ENCODE measurements around the gene CRLF1. TPM values are rescaled to one million over a fixed set of nuclear protein-coding genes. Genes with fewer than 3 reads are reported as not detected.

The CRLF1 gene
- total RNA-seq, 2 donors from 2014 or later: not detected

DNA sequence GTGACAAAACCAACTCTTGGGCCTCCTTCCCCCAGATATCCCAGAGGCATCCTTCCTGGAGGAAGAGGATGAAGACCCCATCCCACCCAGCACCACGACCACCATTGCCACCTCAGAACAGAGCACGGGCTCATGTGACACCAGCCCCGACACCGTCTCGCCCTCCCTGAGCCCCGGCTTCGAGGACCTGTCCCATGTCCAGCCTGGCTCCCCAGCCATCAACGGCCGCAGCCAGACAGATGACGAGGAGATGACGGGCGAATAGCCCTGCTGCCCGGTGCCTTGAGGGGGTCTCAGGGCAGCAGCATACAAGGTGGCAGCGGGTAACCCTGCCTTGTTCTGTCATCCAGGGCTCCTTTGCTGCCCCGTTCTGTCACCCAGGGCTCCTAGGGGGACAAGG, 38.2 kb downstream of the CRLF1 start:
- H3K36me3 Mint-ChIP-seq (ENCODE audit: low read depth): peaks cover 3% of the 10 kb centered on the region
- H3K27me3 Mint-ChIP-seq: no peaks in the 10 kb centered on the region
- DNase-seq: no peak
- ATAC-seq: no peak
- no peaks in the 10 kb centered on the region for H3K9me3 ChIP-seq (ENCODE audit: control insufficient read depth, low read length, poor library complexity, severe bottlenecking)
- peaks cover 17% of the 10 kb centered on the region for H3K4me1 Mint-ChIP-seq
- H3K27ac Mint-ChIP-seq: no peak overlapping the region
- no peak overlapping the region for H3K4me3 Mint-ChIP-seq

DNA sequence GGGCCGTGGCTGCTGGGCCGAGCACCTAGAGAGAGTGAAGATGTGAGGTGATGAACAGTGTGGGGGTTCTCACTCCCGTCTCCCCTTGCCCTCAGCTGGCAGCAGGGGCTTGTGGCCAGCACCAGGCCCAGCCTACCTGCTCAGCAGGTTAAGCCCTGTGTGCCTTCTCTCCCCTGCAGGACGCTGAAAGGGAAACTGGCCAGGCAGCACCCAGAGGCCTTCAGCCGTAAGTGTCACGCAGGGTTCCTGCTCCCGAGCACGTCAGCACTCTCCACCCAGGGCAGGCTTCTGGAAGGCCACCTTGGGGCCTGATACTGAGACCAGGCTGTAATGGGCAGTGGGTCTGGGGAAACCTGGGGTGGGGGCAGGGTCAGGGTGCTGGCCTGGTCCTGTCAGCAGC, 39.6 kb downstream of the CRLF1 start:
- peaks cover 7% of the 10 kb centered on the region for H3K4me1 Mint-ChIP-seq
- no peaks in the 10 kb centered on the region for H3K27me3 Mint-ChIP-seq
- DNase-seq (no peak), ATAC-seq (no peak)
- no peak overlapping the region for H3K27ac Mint-ChIP-seq
- H3K9me3 ChIP-seq (ENCODE audit: control insufficient read depth, low read length, poor library complexity, severe bottlenecking): no peaks in the 10 kb centered on the region
- H3K4me3 Mint-ChIP-seq: no peak overlapping the region
- peaks cover 3% of the 10 kb centered on the region for H3K36me3 Mint-ChIP-seq (ENCODE audit: low read depth)

DNA sequence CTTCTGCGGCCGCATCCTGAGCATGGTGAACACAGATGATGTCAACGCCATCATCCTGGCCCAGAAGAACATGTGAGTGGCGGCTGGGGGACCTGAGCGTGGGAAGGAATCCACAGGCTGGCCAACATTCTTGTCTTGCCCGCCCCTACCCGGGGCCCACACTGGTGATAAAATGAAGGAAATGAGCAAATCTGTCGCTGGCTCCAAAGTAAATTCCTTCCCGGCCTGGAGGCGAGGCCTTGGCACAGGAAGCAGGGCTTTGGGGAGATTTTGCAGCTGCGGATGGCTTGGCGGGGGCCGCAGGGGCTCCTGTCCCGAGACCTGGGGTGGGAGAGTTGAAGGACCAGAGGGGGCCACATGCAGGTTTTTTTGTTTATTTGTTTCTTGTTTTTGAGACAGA, 44.5 kb downstream of the CRLF1 start:
- H3K36me3 Mint-ChIP-seq (ENCODE audit: low read depth): peaks cover 3% of the 10 kb centered on the region

DNA sequence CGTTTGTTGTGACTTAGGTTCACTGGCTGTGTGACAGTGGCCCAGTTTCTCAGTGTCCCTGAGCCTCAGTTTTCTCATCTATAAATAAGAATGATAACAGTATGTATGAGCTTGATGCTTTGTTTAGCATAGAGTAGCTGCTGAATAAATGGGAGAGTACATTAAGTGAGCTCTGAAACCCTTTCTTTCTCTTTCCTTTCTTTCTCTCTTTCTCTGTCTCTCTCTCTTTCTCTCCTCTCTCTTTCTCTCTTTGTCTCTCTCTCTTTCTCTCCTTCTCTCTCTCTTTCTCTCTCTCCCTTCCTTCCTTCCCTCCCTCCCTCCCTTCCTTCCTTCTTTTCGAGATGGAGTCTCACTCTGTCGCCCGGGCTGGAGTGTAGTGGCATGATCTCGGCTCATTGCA, 46.9 kb downstream of the CRLF1 start:
- Mint-ChIP-seq H3K27ac (peak overlapping the region; percentile 61), H3K36me3 (ENCODE audit: low read depth) (peaks cover 3% of the 10 kb centered on the region), H3K27me3 (no peaks in the 10 kb centered on the region), H3K4me3 (no peak overlapping the region), H3K4me1 (peaks cover 17% of the 10 kb centered on the region)
- ATAC-seq (no peak), DNase-seq (no peak)
- no peaks in the 10 kb centered on the region for H3K9me3 ChIP-seq (ENCODE audit: control insufficient read depth, low read length, poor library complexity, severe bottlenecking)

More for the DNA sequence above, 44.5 kb downstream of the CRLF1 start:
- Mint-ChIP-seq H3K4me1 (peaks cover 17% of the 10 kb centered on the region), H3K27ac (no peak overlapping the region), H3K4me3 (no peak overlapping the region), H3K27me3 (no peaks in the 10 kb centered on the region)
- no peak for ATAC-seq
- H3K9me3 ChIP-seq (ENCODE audit: control insufficient read depth, low read length, poor library complexity, severe bottlenecking): no peaks in the 10 kb centered on the region
- DNase-seq: no peak

DNA sequence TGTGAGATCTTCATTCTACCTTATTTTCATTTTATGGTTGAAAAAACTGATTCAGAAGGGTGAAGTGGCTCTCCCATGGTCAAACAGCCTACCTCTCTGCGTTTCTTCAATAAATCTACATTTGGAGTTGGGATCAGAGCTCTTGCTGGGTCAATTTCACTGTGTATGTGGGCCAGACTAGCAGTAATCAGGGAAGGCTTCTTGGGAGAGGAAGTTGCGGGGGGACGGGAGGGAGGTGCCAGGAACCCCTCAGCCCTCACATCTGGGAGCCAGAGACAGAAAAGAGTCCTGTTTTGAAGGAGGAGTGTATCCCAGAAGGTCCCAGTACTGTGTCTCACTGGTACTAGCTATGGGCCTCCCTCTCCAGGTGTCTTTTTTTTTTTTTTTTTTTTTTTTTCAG, 48.0 kb downstream of the CRLF1 start:
- peak overlapping the region; percentile 94 for H3K27ac Mint-ChIP-seq
- H3K9me3 ChIP-seq (ENCODE audit: control insufficient read depth, low read length, poor library complexity, severe bottlenecking): no peaks in the 10 kb centered on the region
- no peaks in the 10 kb centered on the region for H3K27me3 Mint-ChIP-seq
- no peak for ATAC-seq
- peaks cover 17% of the 10 kb centered on the region for H3K4me1 Mint-ChIP-seq
- peak overlapping the region; percentile 92 for H3K4me3 Mint-ChIP-seq
- DNase-seq: no peak
- peaks cover 3% of the 10 kb centered on the region for H3K36me3 Mint-ChIP-seq (ENCODE audit: low read depth)

DNA sequence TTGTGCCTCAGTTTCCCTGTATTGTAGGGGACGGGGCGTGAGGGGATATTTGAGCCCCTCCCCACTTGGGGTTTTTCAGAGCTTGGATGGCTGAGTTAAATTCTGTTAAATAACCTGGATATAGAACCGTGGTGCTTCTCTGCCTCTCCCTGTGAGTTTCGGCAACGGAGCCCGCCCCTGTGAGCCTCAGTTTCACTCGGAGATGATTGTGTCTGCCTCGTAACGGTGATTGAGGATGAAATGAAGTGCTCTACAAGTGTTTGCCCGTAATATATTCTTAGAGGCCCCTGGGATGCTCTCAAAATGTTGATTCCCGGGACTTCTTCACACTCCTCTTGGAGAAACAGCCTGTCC, 48.4 kb downstream of the CRLF1 start:
- Mint-ChIP-seq H3K27me3 (no peaks in the 10 kb centered on the region), H3K4me1 (peaks cover 17% of the 10 kb centered on the region), H3K27ac (peak overlapping the region; percentile 94), H3K36me3 (ENCODE audit: low read depth) (peaks cover 3% of the 10 kb centered on the region), H3K4me3 (peak overlapping the region; percentile 92)
- DNase-seq (no peak), ATAC-seq (no peak)
- no peaks in the 10 kb centered on the region for H3K9me3 ChIP-seq (ENCODE audit: control insufficient read depth, low read length, poor library complexity, severe bottlenecking)

DNA sequence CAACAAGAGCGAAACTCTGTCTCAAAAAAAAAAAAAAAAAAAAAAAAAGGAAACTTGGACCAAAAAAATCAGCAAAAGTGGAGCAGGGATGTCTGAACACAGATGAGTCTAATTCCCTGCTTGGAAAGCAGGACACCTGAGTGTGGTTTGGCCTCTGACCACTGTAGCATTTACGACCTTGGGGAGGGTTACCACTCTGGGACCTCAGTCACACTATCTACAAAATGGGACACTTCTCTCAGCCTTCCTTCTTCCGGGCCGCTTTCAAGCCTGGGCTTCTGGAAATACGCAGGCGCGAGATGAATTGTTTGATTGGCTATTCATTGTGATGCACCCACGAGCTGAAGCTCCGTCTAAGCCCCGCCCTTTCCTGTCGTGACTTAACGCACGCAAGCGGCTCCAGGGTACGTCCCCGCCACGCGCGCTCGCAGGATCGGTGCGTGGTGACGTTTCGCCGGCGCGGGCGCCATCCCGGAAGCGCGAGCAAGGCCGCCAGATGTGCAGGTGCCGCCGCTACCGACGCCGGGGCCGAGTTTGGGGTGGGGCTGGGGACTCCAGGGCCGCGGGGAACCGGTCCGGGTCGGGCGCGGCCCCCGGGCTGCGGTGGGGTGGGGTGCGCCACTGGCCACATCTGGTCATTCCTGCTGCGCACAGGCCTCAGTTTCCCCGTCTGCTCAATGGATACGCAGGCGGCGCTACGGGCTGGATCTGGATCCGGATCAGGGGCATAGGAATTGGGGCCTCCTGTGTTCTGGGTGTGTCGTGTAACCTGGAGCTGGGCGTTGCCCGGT, 49.0 kb downstream of the CRLF1 start, which contains the start of gene KXD1:
TSS of gene KXD1 (plus strand) at position 460 of the 791 bp plus-strand sequence. CDS start 4,187 bp downstream, outside the sequence.
- Mint-ChIP-seq H3K36me3 (ENCODE audit: low read depth) (no peaks in the 10 kb centered on the region), H3K4me3 (peak within 1 kb of the TSS; percentile 92), H3K4me1 (peaks cover 17% of the 10 kb centered on the region), H3K27ac (peak within 1 kb of the TSS; percentile 94), H3K27me3 (no peaks in the 10 kb centered on the region)
- DNase-seq: peak; percentile 95 to 96 (median 95)
- peak; percentile 99 for ATAC-seq
- H3K9me3 ChIP-seq (ENCODE audit: control insufficient read depth, low read length, poor library complexity, severe bottlenecking): no peaks in the 10 kb centered on the region

DNA sequence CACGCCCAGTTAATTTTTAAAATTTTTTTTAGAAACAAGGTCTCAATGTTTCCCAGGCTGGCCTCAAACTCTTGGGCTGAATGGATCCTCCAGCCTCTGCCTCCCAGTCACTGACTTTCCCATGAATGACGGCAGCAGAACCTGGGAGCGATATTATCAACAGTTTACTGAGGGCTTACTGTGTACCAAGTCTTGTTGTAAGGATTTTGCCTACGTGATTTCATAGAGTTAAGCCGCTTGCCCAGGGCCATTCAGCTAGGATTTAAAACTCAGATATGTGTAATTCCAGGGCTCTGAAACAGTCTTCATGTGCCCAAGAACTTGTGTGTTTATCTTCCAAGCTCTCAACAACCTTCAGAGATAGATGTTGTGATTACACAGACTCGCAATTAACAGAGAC, 55.0 kb downstream of the CRLF1 start:
- Mint-ChIP-seq H3K4me3 (no peak overlapping the region), H3K27me3 (no peaks in the 10 kb centered on the region), H3K36me3 (ENCODE audit: low read depth) (no peaks in the 10 kb centered on the region), H3K4me1 (no peaks in the 10 kb centered on the region), H3K27ac (no peak overlapping the region)
- DNase-seq (no peak), ATAC-seq (no peak)
- no peaks in the 10 kb centered on the region for H3K9me3 ChIP-seq (ENCODE audit: control insufficient read depth, low read length, poor library complexity, severe bottlenecking)

DNA sequence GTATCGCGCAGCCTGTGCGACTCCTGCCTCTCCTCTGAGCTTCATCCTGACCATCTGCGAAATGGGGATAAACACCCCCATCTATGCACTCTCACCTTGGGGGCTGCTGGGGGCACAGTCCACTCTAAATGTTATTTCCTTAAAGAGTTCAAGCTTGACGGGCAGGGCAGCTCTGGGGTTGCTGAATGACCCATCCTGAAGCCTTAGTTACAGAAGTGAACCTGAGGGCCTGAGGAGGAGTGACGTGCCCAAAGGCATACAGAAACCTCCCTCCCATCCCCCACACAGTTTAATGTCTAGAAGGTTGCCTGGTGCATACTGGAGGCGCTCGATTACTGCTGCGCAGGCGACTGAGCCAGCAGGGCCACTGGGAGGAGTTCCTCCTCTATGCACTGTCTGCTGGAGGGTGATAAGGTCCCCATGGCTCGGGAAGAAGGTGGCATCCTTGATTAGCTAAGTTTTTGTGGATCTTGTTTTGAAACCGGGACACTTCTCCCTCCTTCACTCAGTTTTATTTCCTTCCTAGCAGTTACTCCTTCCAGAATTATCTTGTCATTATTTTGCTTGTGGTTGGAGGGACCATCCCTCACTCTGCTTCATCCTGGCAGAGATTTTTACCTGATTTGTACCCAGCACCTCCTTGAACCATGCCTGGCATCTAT, 62.7 kb downstream of the CRLF1 start:
- Mint-ChIP-seq H3K27me3 (no peaks in the 10 kb centered on the region), H3K4me3 (peak overlapping the region; percentile 97), H3K4me1 (peaks cover 14% of the 10 kb centered on the region), H3K36me3 (ENCODE audit: low read depth) (no peaks in the 10 kb centered on the region), H3K27ac (peak overlapping the region; percentile 93)
- no peaks in the 10 kb centered on the region for H3K9me3 ChIP-seq (ENCODE audit: control insufficient read depth, low read length, poor library complexity, severe bottlenecking)
- DNase-seq: peak; percentile 48 to 57 (median 57)
- ATAC-seq: peak; percentile 86

Other genes with a start within 250 kb of the CRLF1 start
- gene GDF15, start 220.6 kb downstream of the CRLF1 start, total RNA-seq: under 1 TPM; 0.29 to 0.85 TPM
- gene LRRC25, start 209.2 kb downstream of the CRLF1 start, total RNA-seq: 1 to 10 TPM in 1 of 2 donors, under 1 TPM in 1; 0.63 to 3.2 TPM
- gene SSBP4, start 187.4 kb downstream of the CRLF1 start, total RNA-seq: 100 to 1,000 TPM; 112 to 113 TPM
- 10 to 100 TPM; 37.6 to 39.6 TPM for gene ISYNA1, start 168.7 kb downstream of the CRLF1 start, total RNA-seq
- 10 to 100 TPM; 51.0 to 62.8 TPM for gene ELL, start 84.7 kb downstream of the CRLF1 start, total RNA-seq
- 100 to 1,000 TPM; 149 to 186 TPM for gene FKBP8, start 63.2 kb downstream of the CRLF1 start, total RNA-seq
- gene KXD1, start 48.9 kb downstream of the CRLF1 start, total RNA-seq: 10 to 100 TPM; 69.6 to 78.5 TPM
- 1,000 to 10,000 TPM; 1,880 to 1,939 TPM for gene UBA52, start 34.9 kb downstream of the CRLF1 start, total RNA-seq
- 10 to 100 TPM; 89.1 to 97.1 TPM for gene REX1BD, start 18.0 kb downstream of the CRLF1 start, total RNA-seq
- under 1 TPM in 1 of 2 donors, not detected in 1; 0.29 TPM for gene TMEM59L, start 6.1 kb upstream of the CRLF1 start, total RNA-seq
- 10 to 100 TPM; 13.0 to 17.9 TPM for gene KLHL26, start 30.2 kb upstream of the CRLF1 start, total RNA-seq
- gene CRTC1, start 76.9 kb upstream of the CRLF1 start, total RNA-seq: 10 to 100 TPM; 14.4 to 15.3 TPM
- gene COMP, start 184.5 kb upstream of the CRLF1 start, total RNA-seq: not detected
- 100 to 1,000 TPM; 135 to 143 TPM for gene UPF1, start 225.2 kb upstream of the CRLF1 start, total RNA-seq